Measurements from ENCODE around the gene COL24A1. TPM values are rescaled to one million over a fixed set of nuclear protein-coding genes. Genes with fewer than 3 reads are reported as not detected.

COL24A1 gene
- total RNA-seq, 4 donors from 2014 or later, result 1.0 to 2.8 (median 1.9) TPM

GRCh38 chr1:85952460-85952859 is 204.1 kb downstream of the COL24A1 start:
- H3K36me3 ChIP-seq, result no peaks in the 10 kb centered on the region

GRCh38 chr1:85947186-85947585 is 209.4 kb downstream of the COL24A1 start:
- no peak for TF ChIP-seq CTCF (IDR thresholded peaks at IDR 0.05)
- no peak for TF ChIP-seq EP300 (IDR thresholded peaks at IDR 0.05)
- no peak for TF ChIP-seq POLR2A (IDR thresholded peaks at IDR 0.05)
- DNase-seq (ENCODE audit: low spot score in 2 of 2), result no peak
- Histone ChIP-seq H3K4me3 (no peak overlapping the region), H3K36me3 (no peaks in the 10 kb centered on the region), H3K9me3 (no peaks in the 10 kb centered on the region), H3K27ac (no peak overlapping the region), H3K4me1 (no peaks in the 10 kb centered on the region), H3K27me3 (no peaks in the 10 kb centered on the region)
- 92 to 94% methylated on average over 2 of the region's 2 CpGs for WGBS, 2 donors

More at GRCh38 chr1:85952460-85952859, 204.1 kb downstream of the COL24A1 start:
- H3K4me1 ChIP-seq, result no peaks in the 10 kb centered on the region
- H3K4me3 ChIP-seq, result no peak overlapping the region
- no peak for DNase-seq (ENCODE audit: low spot score in 2 of 2)
- H3K27me3 ChIP-seq, result no peaks in the 10 kb centered on the region
- no peak for TF ChIP-seq EP300 (IDR thresholded peaks at IDR 0.05)
- no peaks in the 10 kb centered on the region for H3K9me3 ChIP-seq
- 23 to 25% methylated on average over 3 of the region's 3 CpGs for WGBS, 2 donors
- H3K27ac ChIP-seq, result no peak overlapping the region

GRCh38 chr1:85943945-85944344 is 212.6 kb downstream of the COL24A1 start:
- no peaks in the 10 kb centered on the region for H3K4me1 ChIP-seq
- H3K27me3 ChIP-seq, result no peaks in the 10 kb centered on the region
- H3K27ac ChIP-seq, result no peak overlapping the region
- H3K4me3 ChIP-seq, result no peak overlapping the region
- TF ChIP-seq POLR2A (IDR thresholded peaks at IDR 0.05) (no peak), EP300 (IDR thresholded peaks at IDR 0.05) (no peak)
- WGBS, 2 donors, result 65 to 74% methylated on average over 1 of the region's 1 CpG
- DNase-seq (ENCODE audit: low spot score in 2 of 2), result no peak
- no peaks in the 10 kb centered on the region for H3K36me3 ChIP-seq
- H3K9me3 ChIP-seq, result no peaks in the 10 kb centered on the region

GRCh38 chr1:85943526-85943925 is 213.0 kb downstream of the COL24A1 start:
- TF ChIP-seq CTCF (IDR thresholded peaks at IDR 0.05), result no peak
- TF ChIP-seq EP300 (IDR thresholded peaks at IDR 0.05), result no peak
- no peak for TF ChIP-seq POLR2A (IDR thresholded peaks at IDR 0.05)
- Histone ChIP-seq H3K36me3 (no peaks in the 10 kb centered on the region), H3K27ac (no peak overlapping the region), H3K27me3 (no peaks in the 10 kb centered on the region), H3K9me3 (no peaks in the 10 kb centered on the region), H3K4me3 (no peak overlapping the region), H3K4me1 (no peaks in the 10 kb centered on the region)
- WGBS, 2 donors, result 67 to 76% methylated on average over 4 of the region's 4 CpGs
- DNase-seq (ENCODE audit: low spot score in 2 of 2), result no peak

GRCh38 chr1:85940656-85941306 is 215.8 kb downstream of the COL24A1 start:
- TF ChIP-seq CTCF (IDR thresholded peaks at IDR 0.05) (no peak), EP300 (IDR thresholded peaks at IDR 0.05) (no peak), POLR2A (IDR thresholded peaks at IDR 0.05) (no peak)
- no peaks in the 10 kb centered on the region for H3K27me3 ChIP-seq
- 2 to 13% methylated on average over 2 of the region's 2 CpGs for WGBS, 2 donors
- no peaks in the 10 kb centered on the region for H3K4me1 ChIP-seq
- no peak overlapping the region for H3K4me3 ChIP-seq
- no peaks in the 10 kb centered on the region for H3K36me3 ChIP-seq
- no peak overlapping the region for H3K27ac ChIP-seq
- no peak for DNase-seq (ENCODE audit: low spot score in 2 of 2)
- no peaks in the 10 kb centered on the region for H3K9me3 ChIP-seq

GRCh38 chr1:85938829-85939228 is 217.7 kb downstream of the COL24A1 start:
- WGBS, 2 donors, result 91 to 98% methylated on average over 4 of the region's 4 CpGs

More at GRCh38 chr1:85938829-85939228, 217.7 kb downstream of the COL24A1 start:
- no peaks in the 10 kb centered on the region for H3K9me3 ChIP-seq
- no peaks in the 10 kb centered on the region for H3K36me3 ChIP-seq
- no peak for TF ChIP-seq POLR2A (IDR thresholded peaks at IDR 0.05)
- no peak for TF ChIP-seq CTCF (IDR thresholded peaks at IDR 0.05)
- no peak for TF ChIP-seq EP300 (IDR thresholded peaks at IDR 0.05)
- DNase-seq (ENCODE audit: low spot score in 2 of 2), result no peak
- no peaks in the 10 kb centered on the region for H3K4me1 ChIP-seq
- no peak overlapping the region for H3K4me3 ChIP-seq
- H3K27me3 ChIP-seq, result no peaks in the 10 kb centered on the region
- no peak overlapping the region for H3K27ac ChIP-seq
